Common myeloid progenitor, CD34-positive (primary cell): ENCODE data around the gene AGFG1.

Experiments used
- CTCF ChIA-PET: fragments of 350-600 bp; sonication (Branson Sonifier 250); formaldehyde crosslinking; loops from one replicate; lab custom pipeline; 2021; ENCODE audit warnings: antibody characterized with exemption; lab: Charles Lee
- POLR2A ChIA-PET: fragments of 350-600 bp; sonication (Branson Sonifier 250); formaldehyde crosslinking; loops from one replicate; lab custom pipeline; 2021; ENCODE audit warnings: antibody characterized with exemption; lab: Charles Lee
- DNase-seq, 3 donors: peaks; one replicate each; pipeline versions ENCODE4 v3.0.0 to v3.0.0-alpha.2; 2013
- H3K27ac ChIP-seq, 2 experiments: 1 replicate in 1 of 2; 2 replicates in 1 of 2; pipeline ENCODE4 v1.7.0; 2013; ENCODE audit warnings: inconsistent platforms in 2 of 2, low read length in 2 of 2, mild to moderate bottlenecking in 2 of 2, low read depth in 1 of 2, moderate library complexity in 1 of 2; ENCODE audit not compliant: severe bottlenecking in 2 of 2, insufficient read depth in 1 of 2, poor library complexity in 1 of 2
- H3K27me3 ChIP-seq, 5 experiments: replicated peaks in 2 of 5; 1 replicate in 3 of 5; 2 replicates in 2 of 5; pipeline versions ENCODE4 v1.6.1 to v1.7.0; 2013; ENCODE audit warnings: low read length in 4 of 5, mild to moderate bottlenecking in 2 of 5, moderate library complexity in 2 of 5, inconsistent platforms in 1 of 5; ENCODE audit not compliant: insufficient read depth in 5 of 5, control insufficient read depth in 4 of 5
- H3K36me3 ChIP-seq, 4 experiments: 1 replicate in 2 of 4; 2 replicates in 2 of 4; pipeline versions ENCODE4 v1.6.1 to v1.7.0; 2013; ENCODE audit warnings: low read length in 3 of 4, control low read depth in 1 of 4, mild to moderate bottlenecking in 1 of 4; ENCODE audit not compliant: control insufficient read depth in 4 of 4, insufficient read depth in 4 of 4
- H3K4me1 ChIP-seq, 4 experiments: 1 replicate in 3 of 4; 2 replicates in 1 of 4; pipeline versions ENCODE4 v1.6.1 to v1.7.1; 2013; ENCODE audit warnings: low read length in 3 of 4, mild to moderate bottlenecking in 3 of 4, control low read depth in 1 of 4, inconsistent platforms in 1 of 4, moderate library complexity in 1 of 4; ENCODE audit not compliant: control insufficient read depth in 4 of 4, insufficient read depth in 4 of 4; ENCODE audit errors: control extremely low read depth in 1 of 4
- H3K4me3 ChIP-seq, 7 experiments: 1 replicate in 4 of 7; 2 replicates in 3 of 7; pipeline versions ENCODE4 v1.5.1 to v1.7.0; 2013; ENCODE audit warnings: mild to moderate bottlenecking in 7 of 7, low read length in 6 of 7, moderate library complexity in 6 of 7, inconsistent platforms in 2 of 7, low read depth in 2 of 7, control low read depth in 1 of 7; ENCODE audit not compliant: insufficient read depth in 4 of 7, control insufficient read depth in 1 of 7; ENCODE audit errors: extremely low read depth in 1 of 7
- H3K9me3 ChIP-seq, 5 experiments: 1 replicate in 4 of 5; 2 replicates in 1 of 5; pipeline versions ENCODE4 v1.6.1 to v1.7.1; 2013; ENCODE audit warnings: low read length in 4 of 5, mild to moderate bottlenecking in 2 of 5, inconsistent platforms in 1 of 5, low read depth in 1 of 5, moderate library complexity in 1 of 5; ENCODE audit not compliant: control insufficient read depth in 4 of 5, insufficient read depth in 2 of 5; ENCODE audit errors: control extremely low read depth in 1 of 5
- WGBS: methylation state at CpG from one replicate; pipeline ENCODE4 v1.1.5; 2013; ENCODE audit not compliant: insufficient coverage; 5-methylcytosine and 5-hydroxymethylcytosine counted together

Gene AGFG1

DNA sequence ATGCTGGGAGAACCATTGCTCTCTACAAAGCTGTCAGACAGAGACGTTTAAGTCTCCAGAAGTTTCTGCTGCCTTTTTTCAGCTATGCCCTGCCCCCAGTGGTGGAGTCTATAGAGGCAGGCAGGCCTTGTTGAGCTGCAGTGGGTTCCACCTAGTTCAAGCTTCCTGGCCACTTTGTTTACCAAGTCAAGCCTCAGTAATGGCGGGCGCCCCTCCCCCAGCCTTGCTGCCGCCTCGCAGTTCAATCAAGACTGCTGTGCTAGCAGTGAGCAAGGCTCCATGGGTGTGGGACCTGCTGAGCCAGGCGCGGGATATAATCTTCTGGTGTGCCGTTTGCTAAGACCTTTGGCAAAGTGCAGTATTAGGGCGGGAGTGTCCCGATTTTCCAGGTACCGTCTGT lies 74.0 kb downstream of the AGFG1 start:
- ChIA-PET POLR2A (no interaction called here), CTCF (interaction anchor here (1.0 to 1.4 kb wide), 2 partner anchors 14 to 66 kb away, joined by 3 read pairs; no protein-coding TSS in a partner anchor)
- WGBS, result 99% methylated on average over 8 of the region's 11 CpGs
- Histone ChIP-seq H3K27ac (no peak overlapping the region), H3K4me1 (no peaks in the 10 kb centered on the region), H3K27me3 (no peaks in the 10 kb centered on the region), H3K36me3 (peaks cover 0 to 25% (median 8%) of the 10 kb centered on the region in 4 experiments), H3K9me3 (peaks cover 0 to 6% (median 2%) of the 10 kb centered on the region in 5 experiments), H3K4me3 (no peak overlapping the region)
- peak in 1 of 3 donors; percentile 2 for DNase-seq

DNA sequence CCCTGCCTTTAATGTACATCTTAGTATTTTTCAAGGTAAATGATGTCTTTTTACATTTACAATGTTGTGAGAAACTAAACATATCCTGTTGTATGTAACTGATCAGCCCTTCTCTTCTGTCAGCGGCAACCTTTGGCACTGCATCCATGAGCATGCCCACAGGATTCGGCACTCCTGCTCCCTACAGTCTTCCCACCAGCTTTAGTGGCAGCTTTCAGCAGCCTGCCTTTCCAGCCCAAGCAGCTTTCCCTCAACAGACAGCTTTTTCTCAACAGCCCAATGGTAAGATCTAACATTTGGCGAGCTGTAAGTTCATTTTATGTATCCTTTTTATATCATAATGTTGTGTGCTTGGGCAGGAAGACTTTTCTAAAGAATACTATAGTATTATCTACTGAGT lies 79.9 kb downstream of the AGFG1 start:
- Histone ChIP-seq H3K4me3 (no peak overlapping the region), H3K36me3 (peaks cover 7 to 36% (median 14%) of the 10 kb centered on the region in 4 experiments), H3K27ac (no peak overlapping the region), H3K27me3 (no peaks in the 10 kb centered on the region), H3K4me1 (no peaks in the 10 kb centered on the region), H3K9me3 (no peaks in the 10 kb centered on the region)
- 100% methylated on average over 2 of the region's 3 CpGs for WGBS
- ChIA-PET POLR2A (no interaction called here), CTCF (interaction anchor here (1.0 kb wide), 1 partner anchor 77 kb away, joined by 3 read pairs; no protein-coding TSS in a partner anchor)
- no peak for DNase-seq

DNA sequence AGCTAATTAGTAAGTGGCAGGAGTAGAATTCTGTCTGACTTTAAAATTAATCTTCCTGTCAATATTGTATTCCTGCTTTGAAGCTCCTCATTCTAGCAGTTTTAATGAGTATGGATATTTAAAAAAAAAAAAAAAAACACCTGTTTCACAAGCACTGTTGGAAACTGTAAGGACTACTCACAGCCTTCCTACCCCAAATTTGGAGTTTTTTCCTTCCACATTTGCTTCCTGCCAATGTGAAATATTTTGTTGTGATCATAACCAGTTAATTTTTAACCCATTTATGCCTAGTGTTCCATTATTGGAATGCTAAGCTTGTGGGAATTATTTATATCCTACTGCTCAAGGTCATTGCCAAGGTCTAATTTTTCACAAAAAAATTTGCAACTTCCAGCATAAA lies 90.6 kb downstream of the AGFG1 start:
- POLR2A ChIA-PET, result no interaction called here
- H3K27ac ChIP-seq, result no peak overlapping the region
- no peaks in the 10 kb centered on the region for H3K27me3 ChIP-seq
- H3K9me3 ChIP-seq, result no peaks in the 10 kb centered on the region
- H3K4me3 ChIP-seq, result no peak overlapping the region
- H3K36me3 ChIP-seq, result peaks cover 0 to 2% (median 0%) of the 10 kb centered on the region in 4 experiments
- no peak for DNase-seq
- H3K4me1 ChIP-seq, result no peaks in the 10 kb centered on the region
- CTCF ChIA-PET, result no interaction called here

DNA sequence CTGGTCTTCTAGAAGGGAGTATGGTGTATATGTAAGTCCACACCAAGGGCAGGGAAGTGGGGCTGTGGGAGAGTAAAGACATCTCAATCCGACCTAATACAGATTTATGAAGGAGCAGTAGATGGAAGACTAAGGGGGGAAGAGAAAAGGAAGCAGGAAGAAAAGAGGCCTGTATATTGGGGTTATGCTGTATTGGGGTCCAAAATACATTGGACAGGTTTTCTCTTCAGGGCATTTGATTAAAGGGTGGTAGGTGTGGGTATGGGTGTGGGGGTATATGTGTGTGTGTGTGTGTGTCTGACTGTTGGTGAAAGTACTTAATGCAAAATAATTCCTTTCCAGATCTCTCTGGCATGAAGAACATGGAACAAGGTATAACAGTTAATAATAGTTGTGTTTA lies 93.1 kb downstream of the AGFG1 start:
- ChIA-PET POLR2A (no interaction called here), CTCF (interaction anchor here (0.6 kb wide), 1 partner anchor 93 kb away, joined by 3 read pairs; no protein-coding TSS in a partner anchor)
- no peak for DNase-seq
- no peaks in the 10 kb centered on the region for H3K4me1 ChIP-seq
- WGBS, result 100% methylated on average over 1 of the region's 1 CpG
- H3K4me3 ChIP-seq, result no peak overlapping the region
- H3K27ac ChIP-seq, result no peak overlapping the region
- H3K27me3 ChIP-seq, result no peaks in the 10 kb centered on the region
- H3K36me3 ChIP-seq, result no peaks in the 10 kb centered on the region
- no peaks in the 10 kb centered on the region for H3K9me3 ChIP-seq

DNA sequence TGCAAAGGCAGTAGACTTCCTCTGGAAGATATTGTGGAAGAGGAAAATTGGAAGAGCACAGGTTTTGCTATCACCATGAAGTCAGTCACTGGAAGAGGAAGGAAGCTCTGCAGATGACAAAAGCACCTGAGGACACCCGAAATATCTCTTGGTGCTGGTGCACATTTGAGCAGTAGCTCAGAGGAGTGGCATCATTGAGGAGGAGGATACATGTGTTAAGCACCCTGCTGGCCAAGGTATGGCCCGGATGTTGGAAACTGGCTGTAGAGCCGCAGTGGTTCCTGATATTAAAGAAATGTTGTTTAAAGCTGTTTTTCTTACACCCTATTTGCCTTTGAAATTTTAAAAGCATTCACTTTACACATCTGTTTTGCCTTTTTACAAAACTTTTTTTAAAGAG lies 94.1 kb downstream of the AGFG1 start:
- CTCF ChIA-PET, result no interaction called here
- no peak overlapping the region for H3K4me3 ChIP-seq
- no peak for DNase-seq
- no peaks in the 10 kb centered on the region for H3K36me3 ChIP-seq
- H3K27ac ChIP-seq, result no peak overlapping the region
- POLR2A ChIA-PET, result no interaction called here
- 57% methylated on average over 2 of the region's 3 CpGs for WGBS
- no peaks in the 10 kb centered on the region for H3K27me3 ChIP-seq
- no peaks in the 10 kb centered on the region for H3K4me1 ChIP-seq
- H3K9me3 ChIP-seq, result no peaks in the 10 kb centered on the region

DNA sequence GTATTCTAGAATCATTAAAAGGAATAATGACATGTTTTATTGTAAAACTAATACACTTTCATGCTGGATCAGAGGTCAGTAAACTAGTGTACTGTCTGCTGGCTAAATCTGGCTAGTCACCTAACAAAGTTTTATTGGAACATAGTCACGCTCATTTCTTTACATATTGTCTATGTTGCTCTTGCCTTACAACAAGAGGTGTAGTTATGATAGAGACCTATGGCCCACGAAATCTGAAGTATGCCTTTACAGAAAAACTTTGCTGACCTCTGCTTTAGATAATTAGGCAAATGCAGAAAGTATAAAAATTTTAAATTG lies 96.9 kb downstream of the AGFG1 start:
- no peaks in the 10 kb centered on the region for H3K4me1 ChIP-seq
- H3K4me3 ChIP-seq, result no peak overlapping the region
- ChIA-PET CTCF (no interaction called here), POLR2A (no interaction called here)
- 91% methylated on average over 1 of the region's 2 CpGs for WGBS
- peaks cover 0 to under 1% (median 0%) of the 10 kb centered on the region in 5 experiments for H3K27me3 ChIP-seq
- no peaks in the 10 kb centered on the region for H3K36me3 ChIP-seq
- DNase-seq, result no peak
- H3K27ac ChIP-seq, result no peak overlapping the region
- no peaks in the 10 kb centered on the region for H3K9me3 ChIP-seq

DNA sequence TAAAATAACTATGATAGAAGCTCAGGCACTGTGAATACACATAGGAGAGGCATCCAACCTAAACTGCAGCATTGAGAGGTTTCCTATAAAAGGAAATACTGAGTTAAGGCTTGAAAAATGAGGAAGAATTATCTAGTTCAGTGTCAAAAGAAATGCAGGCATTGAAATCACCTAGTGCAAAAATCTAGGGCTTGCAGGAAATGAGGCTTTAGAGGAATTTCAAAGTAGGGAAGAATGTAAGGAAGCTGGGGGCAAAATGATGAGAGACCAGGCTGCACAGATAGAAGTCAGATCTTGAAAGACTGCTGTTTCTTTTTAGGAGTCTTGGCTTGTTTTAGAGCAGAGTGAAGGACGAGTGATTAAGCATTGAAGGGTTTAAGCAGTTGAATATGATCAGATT lies 98.7 kb downstream of the AGFG1 start:
- no peak overlapping the region for H3K4me3 ChIP-seq
- no peaks in the 10 kb centered on the region for H3K9me3 ChIP-seq
- POLR2A ChIA-PET, result no interaction called here
- no peak for DNase-seq
- CTCF ChIA-PET, result interaction anchor here (0.7 to 1.3 kb wide), 3 partner anchors 27 to 160 kb away, joined by 3 read pairs; no protein-coding TSS in a partner anchor
- H3K27me3 ChIP-seq, result peaks cover 0 to 2% (median 0%) of the 10 kb centered on the region in 5 experiments
- H3K36me3 ChIP-seq, result no peaks in the 10 kb centered on the region
- no peaks in the 10 kb centered on the region for H3K4me1 ChIP-seq
- WGBS, result 60% methylated on average over 1 of the region's 1 CpG
- H3K27ac ChIP-seq, result no peak overlapping the region
